PC-9 (cell line): ENCODE data around the gene SLC1A5. TPM values are rescaled to one million over a fixed set of nuclear protein-coding genes. Genes with fewer than 3 reads are reported as not detected.
A peak's percentile ranks its signal among the peaks of the same experiment; 100 is the strongest.

Experiments used
- BruUV-seq: library from RNA; stranded (reverse); fragments of 400-500 nt; replicated peaks from 2 replicates; lab custom pipeline; 2021; lab: Mats Ljungman, UMichigan
- CTCF ChIA-PET: fragments of 300-600 bp; sonication (Branson Sonifier 250); formaldehyde crosslinking; loops from one replicate; lab custom pipeline; 2022; ENCODE audit warnings: antibody characterized with exemption; lab: Charles Lee
- POLR2A ChIA-PET: fragments of 300-600 bp; sonication (Branson Sonifier 250); formaldehyde crosslinking; loops from one replicate; lab custom pipeline; 2022; ENCODE audit warnings: antibody characterized with exemption; ENCODE audit not compliant: unreplicated experiment; lab: Charles Lee
- DNase-seq, 2 experiments: peaks; one replicate each; pipeline versions ENCODE4 v3.0.0 to v3.0.0-alpha.2; 2015 to 2022; ENCODE audit warnings: mixed read lengths in 1 of 2
- H2AFZ ChIP-seq: fragments of 200-600 bp; sonication (generic); 2 replicates; pipeline ENCODE4 v1.8.1; 2017; ENCODE audit warnings: antibody characterized with exemption
- H3F3A ChIP-seq: fragments of 200-600 bp; sonication (generic); 2 replicates; pipeline ENCODE4 v1.8.1; 2017; ENCODE audit warnings: antibody characterized with exemption, mild to moderate bottlenecking, low read depth; ENCODE audit not compliant: insufficient read depth
- H3K27ac ChIP-seq: fragments of 200-600 bp; sonication (generic); 2 replicates; pipeline ENCODE4 v1.6.1; 2016; ENCODE audit warnings: mixed run types
- H3K27me3 ChIP-seq: fragments of 200-600 bp; sonication (generic); 2 replicates; pipeline ENCODE4 v1.6.1; 2016; ENCODE audit warnings: low read depth, mixed run types; ENCODE audit not compliant: insufficient read depth
- H3K36me3 ChIP-seq: fragments of 200-600 bp; sonication (generic); 2 replicates; pipeline ENCODE4 v1.6.1; 2016; ENCODE audit warnings: low read depth, mixed run types
- H3K4me1 ChIP-seq: fragments of 200-600 bp; sonication (generic); replicated peaks from 2 replicates; pipeline ENCODE4 v1.6.1; 2016; ENCODE audit warnings: mixed run types; ENCODE audit not compliant: insufficient read depth
- H3K4me2 ChIP-seq: fragments of 200-600 bp; sonication (generic); 2 replicates; pipeline ENCODE4 v1.6.1; 2017; ENCODE audit warnings: mixed run types
- H3K4me3 ChIP-seq: fragments of 200-600 bp; sonication (generic); 2 replicates; pipeline ENCODE4 v1.6.1; 2016; ENCODE audit warnings: mixed run types
- H3K79me2 ChIP-seq: fragments of 200-600 bp; sonication (generic); 2 replicates; pipeline ENCODE4 v1.6.1; 2017; ENCODE audit warnings: low read depth, mixed run types
- H3K9me2 ChIP-seq: fragments of 200-600 bp; sonication (generic); 2 replicates; pipeline ENCODE4 v1.8.1; 2017; ENCODE audit warnings: mild to moderate bottlenecking; ENCODE audit not compliant: insufficient read depth
- H3K9me3 ChIP-seq: fragments of 200-600 bp; sonication (generic); 2 replicates; pipeline ENCODE4 v1.8.1; 2016; ENCODE audit warnings: low read depth; ENCODE audit not compliant: insufficient read depth
- H4K20me1 ChIP-seq: fragments of 200-600 bp; sonication (generic); 2 replicates; pipeline ENCODE4 v1.8.1; 2017; ENCODE audit not compliant: insufficient read depth
- CTCF ChIP-seq: fragments of 200-600 bp; sonication (generic); conservative IDR thresholded peaks from 2 replicates; pipeline ENCODE4 v1.6.1; 2017; ENCODE audit warnings: mixed run types, antibody characterized with exemption, mild to moderate bottlenecking, moderate library complexity
- EZH2 ChIP-seq: fragments of 200-600 bp; sonication (generic); IDR thresholded peaks from 2 replicates; pipeline ENCODE4 v1.8.0; 2017; ENCODE audit warnings: antibody characterized with exemption, low read depth
- intact Hi-C: fragments of 100-400 bp; cut with micrococcal nuclease; formaldehyde crosslinking; loops from one replicate; pipeline ENCODE4 v1.10.0; 2022; ENCODE audit not compliant: unreplicated experiment
- total RNA-seq: library from RNA; stranded (reverse); gene quantifications from 2 replicates; pipeline ENCODE4 v1.2.3, GENCODE V29; 2021

The SLC1A5 gene
- total RNA-seq, 1 experiment from 2014 or later: 264 TPM

- Histone ChIP-seq H3K79me2 (no peaks in the 10 kb centered on the region), H4K20me1 (no peaks in the 10 kb centered on the region), H3K27ac (no peak overlapping the region), H3K27me3 (no peaks in the 10 kb centered on the region), H3K36me3 (no peaks in the 10 kb centered on the region), H3K4me1 (peaks cover 10% of the 10 kb centered on the region), H3K9me2 (no peaks in the 10 kb centered on the region), H2AFZ (no peak overlapping the region), H3F3A (peaks cover 50% of the 10 kb centered on the region), H3K9me3 (no peaks in the 10 kb centered on the region), H3K4me2 (no peak overlapping the region), H3K4me3 (no peak overlapping the region)
- intact Hi-C loops: no loop called here
- no peak for TF ChIP-seq EZH2
- no peak for TF ChIP-seq CTCF
- POLR2A ChIA-PET: interaction anchor here (0.6 kb wide), 1 partner anchor 175 kb away, joined by 3 read pairs; no protein-coding TSS in a partner anchor
- DNase-seq: no peak
- CTCF ChIA-PET: no interaction called here
- no TSS peak for BruUV-seq
Measured at GRCh38 chr19:46834121-46834520, 45.7 kb upstream of the SLC1A5 start.

- intact Hi-C loops: no loop called here
- Histone ChIP-seq H2AFZ (no peak overlapping the region), H4K20me1 (no peaks in the 10 kb centered on the region), H3K4me2 (0 out of 2 replicates have a peak overlapping the region, but pooled peaks have one; percentile 21), H3K4me1 (peaks cover 36% of the 10 kb centered on the region), H3K36me3 (no peaks in the 10 kb centered on the region), H3K79me2 (no peaks in the 10 kb centered on the region), H3K4me3 (no peak overlapping the region), H3K27me3 (no peaks in the 10 kb centered on the region), H3K9me2 (no peaks in the 10 kb centered on the region), H3K9me3 (no peaks in the 10 kb centered on the region), H3F3A (peaks cover 61% of the 10 kb centered on the region), H3K27ac (peak overlapping the region; percentile 11; the same call in 1 of the 2 replicates)
- no TSS peak for BruUV-seq
- TF ChIP-seq CTCF: no peak
- no peak for TF ChIP-seq EZH2
- ChIA-PET CTCF (interaction anchor here (0.5 to 0.6 kb wide), 3 partner anchors 34 to 118 kb away, joined by 3 to 6 read pairs (median 3); no protein-coding TSS in a partner anchor), POLR2A (interaction anchor here (1.0 kb wide), 1 partner anchor 282 kb away, joined by 3 read pairs; the partner anchor contains the start of gene ZC3H4)
- no peak for DNase-seq
Measured at GRCh38 chr19:46830864-46831263, 42.5 kb upstream of the SLC1A5 start.

- H3K9me2 ChIP-seq: no peaks in the 10 kb centered on the region
- H3K9me3 ChIP-seq: no peaks in the 10 kb centered on the region
- no peaks in the 10 kb centered on the region for H3K79me2 ChIP-seq
- no peak for TF ChIP-seq EZH2
- TF ChIP-seq CTCF: no peak
- H3K36me3 ChIP-seq: no peaks in the 10 kb centered on the region
- ChIA-PET POLR2A (interaction anchor here (0.7 kb wide), 2 partner anchors 63 to 285 kb away, joined by 29 to 33 read pairs; partner anchors contain the start of gene ZC3H4), CTCF (no interaction called here)
- H3K27ac ChIP-seq: no peak overlapping the region; the same call in 1 of the 2 replicates
- H4K20me1 ChIP-seq: no peaks in the 10 kb centered on the region
- H3F3A ChIP-seq: peaks cover 58% of the 10 kb centered on the region
- H2AFZ ChIP-seq: no peak overlapping the region
- H3K4me2 ChIP-seq: no peak overlapping the region
- H3K4me3 ChIP-seq: no peak overlapping the region
- no peaks in the 10 kb centered on the region for H3K27me3 ChIP-seq
- DNase-seq: no peak
- intact Hi-C loops: no loop called here
- H3K4me1 ChIP-seq: peaks cover 51% of the 10 kb centered on the region
- no TSS peak for BruUV-seq
Measured at GRCh38 chr19:46828484-46828883, 40.1 kb upstream of the SLC1A5 start.
